Esophagus squamous epithelium (tissue), 4 donors: ENCODE results near the gene C16orf78.

ENCODE experiments used
- POLR2A ChIP-seq, 4 donors: fragments of 450-650 bp; IDR thresholded peaks; one replicate each; pipeline ENCODE4 v1.6.1; 2017; ENCODE audit warnings: antibody characterized with exemption in 4 of 4, mild to moderate bottlenecking in 4 of 4, moderate library complexity in 3 of 4
- TF ChIP-seq, protein P1 (sequence below), 6 experiments: fragments of 450-650 bp in 4 of 6; fragments of 200-600 bp in 2 of 6; sonication (generic) in 2 of 6; IDR thresholded peaks; one replicate each; pipeline ENCODE4 v1.5.1; 2016 to 2019; ENCODE audit warnings: antibody characterized with exemption in 6 of 6, mild to moderate bottlenecking in 4 of 6, moderate library complexity in 4 of 6

DNA sequence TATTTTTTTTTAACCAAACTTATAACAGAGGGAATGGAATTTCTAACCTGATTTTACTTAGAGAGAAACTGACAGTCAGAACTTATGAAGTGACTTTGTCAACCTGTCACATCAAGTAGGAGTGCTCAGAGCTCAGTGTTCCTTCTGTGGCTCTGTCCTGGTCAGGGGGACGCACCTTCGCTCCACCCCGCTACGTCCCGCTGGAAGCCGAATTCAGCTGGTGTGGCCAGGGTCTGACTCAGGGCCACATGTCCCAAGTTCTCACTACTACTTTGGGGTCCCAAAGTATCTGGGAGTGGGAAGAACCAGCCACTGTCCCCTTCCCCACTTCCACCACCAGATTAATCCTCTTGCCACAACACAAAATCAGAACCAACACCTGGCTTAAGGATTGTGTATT is 51.4 kb downstream of the C16orf78 start:
- TF ChIP-seq, protein P1, sequence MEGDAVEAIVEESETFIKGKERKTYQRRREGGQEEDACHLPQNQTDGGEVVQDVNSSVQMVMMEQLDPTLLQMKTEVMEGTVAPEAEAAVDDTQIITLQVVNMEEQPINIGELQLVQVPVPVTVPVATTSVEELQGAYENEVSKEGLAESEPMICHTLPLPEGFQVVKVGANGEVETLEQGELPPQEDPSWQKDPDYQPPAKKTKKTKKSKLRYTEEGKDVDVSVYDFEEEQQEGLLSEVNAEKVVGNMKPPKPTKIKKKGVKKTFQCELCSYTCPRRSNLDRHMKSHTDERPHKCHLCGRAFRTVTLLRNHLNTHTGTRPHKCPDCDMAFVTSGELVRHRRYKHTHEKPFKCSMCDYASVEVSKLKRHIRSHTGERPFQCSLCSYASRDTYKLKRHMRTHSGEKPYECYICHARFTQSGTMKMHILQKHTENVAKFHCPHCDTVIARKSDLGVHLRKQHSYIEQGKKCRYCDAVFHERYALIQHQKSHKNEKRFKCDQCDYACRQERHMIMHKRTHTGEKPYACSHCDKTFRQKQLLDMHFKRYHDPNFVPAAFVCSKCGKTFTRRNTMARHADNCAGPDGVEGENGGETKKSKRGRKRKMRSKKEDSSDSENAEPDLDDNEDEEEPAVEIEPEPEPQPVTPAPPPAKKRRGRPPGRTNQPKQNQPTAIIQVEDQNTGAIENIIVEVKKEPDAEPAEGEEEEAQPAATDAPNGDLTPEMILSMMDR (IDR thresholded peaks at IDR 0.05), result no peak
- TF ChIP-seq POLR2A (IDR thresholded peaks at IDR 0.05), result no peak
